HepG2 (cell line): ENCODE results near the gene ABCB6. TPM values are rescaled to one million over a fixed set of nuclear protein-coding genes. Genes with fewer than 3 reads are reported as not detected.
A peak's percentile ranks its signal among the peaks of the same experiment; 100 is the strongest.

Experiments used
- CENPT ChIP-seq: sonication (generic); formaldehyde crosslinking; IDR thresholded peaks from 2 replicates; pipeline ENCODE4 v1.8.0; 2022; ENCODE audit warnings: low read depth, mild to moderate bottlenecking, moderate library complexity, missing genetic modification reagents
- FIP1L1 ChIP-seq: fragments of 200-400 bp; formaldehyde crosslinking; IDR thresholded peaks from 2 replicates; pipeline ENCODE4 v1.6.1; 2018; ENCODE audit warnings: low read depth, mild to moderate bottlenecking, low read length, moderate library complexity, borderline replicate concordance; ENCODE audit not compliant: insufficient read depth
- GRHL1 ChIP-seq: sonication (generic); formaldehyde crosslinking; conservative IDR thresholded peaks from 2 replicates; pipeline ENCODE4 v1.8.0; 2022; ENCODE audit warnings: missing genetic modification reagents
- KDM5A ChIP-seq: fragments of 200-600 bp; sonication (generic); IDR thresholded peaks from 2 replicates; pipeline ENCODE4 v1.7.0; 2018; ENCODE audit warnings: antibody characterized with exemption, mild to moderate bottlenecking, low read length, borderline replicate concordance
- KLF16 ChIP-seq, 2 experiments: sonication (generic) in 1 of 2; formaldehyde crosslinking in 1 of 2; IDR thresholded peaks; 2 replicates each; pipeline versions ENCODE4 v1.6.1 to v1.8.0; 2016 to 2023; ENCODE audit warnings: missing genetic modification reagents in 2 of 2, missing compliant biosample characterization in 1 of 2
- MTF2 ChIP-seq: sonication (generic); formaldehyde crosslinking; IDR thresholded peaks from 2 replicates; pipeline ENCODE4 v1.5.0; 2020; ENCODE audit warnings: missing genetic modification reagents, borderline replicate concordance
- PHF5A ChIP-seq: IDR thresholded peaks from one replicate; pipeline ENCODE4 v1.6.1; 2018; ENCODE audit warnings: low read depth, missing genetic modification reagents; ENCODE audit not compliant: unreplicated experiment
- PRPF4 ChIP-seq: fragments of 200-400 bp; formaldehyde crosslinking; IDR thresholded peaks from 2 replicates; pipeline ENCODE4 v1.6.1; 2016; ENCODE audit warnings: low read length, low read depth; ENCODE audit not compliant: poor library complexity, severe bottlenecking
- REL ChIP-seq: sonication (generic); formaldehyde crosslinking; conservative IDR thresholded peaks from 2 replicates; pipeline ENCODE4 v1.8.0; 2022; ENCODE audit warnings: mild to moderate bottlenecking, missing genetic modification reagents, moderate library complexity
- RFX1 ChIP-seq: fragments of 450-650 bp; IDR thresholded peaks from 2 replicates; pipeline ENCODE4 v1.6.1; 2017
- SIN3A ChIP-seq: IDR thresholded peaks from 2 replicates; pipeline ENCODE4 v1.6.1; 2011; ENCODE audit warnings: low read depth, mild to moderate bottlenecking, control low read depth, low read length, borderline replicate concordance
- SP140L ChIP-seq: sonication (generic); formaldehyde crosslinking; IDR thresholded peaks from 2 replicates; pipeline ENCODE4 v1.4.0; 2020; ENCODE audit warnings: missing genetic modification reagents, borderline replicate concordance
- SSRP1 ChIP-seq: IDR thresholded peaks from 2 replicates; pipeline ENCODE4 v1.6.1; 2016; ENCODE audit warnings: control low read depth
- ZBTB21 ChIP-seq: sonication (generic); formaldehyde crosslinking; IDR thresholded peaks from 2 replicates; pipeline ENCODE4 v1.4.0; 2020; ENCODE audit warnings: missing genetic modification reagents
- ZBTB39 ChIP-seq: sonication (generic); formaldehyde crosslinking; IDR thresholded peaks from 2 replicates; pipeline ENCODE4 v1.5.0; 2020; ENCODE audit warnings: missing genetic modification reagents
- ZMYM2 ChIP-seq: sonication (generic); formaldehyde crosslinking; IDR thresholded peaks from 2 replicates; pipeline ENCODE4 v1.8.0; 2022; ENCODE audit warnings: mild to moderate bottlenecking, missing genetic modification reagents
- ZNF550 ChIP-seq: sonication (generic); formaldehyde crosslinking; IDR thresholded peaks from 2 replicates; pipeline ENCODE4 v1.4.0; 2020; ENCODE audit warnings: mild to moderate bottlenecking, missing genetic modification reagents, borderline replicate concordance
- ZNF598 ChIP-seq: sonication (generic); formaldehyde crosslinking; IDR thresholded peaks from 2 replicates; pipeline ENCODE4 v1.5.1; 2020; ENCODE audit warnings: mild to moderate bottlenecking, missing genetic modification reagents, borderline replicate concordance
- ZSCAN22 ChIP-seq: sonication (generic); formaldehyde crosslinking; IDR thresholded peaks from 2 replicates; pipeline ENCODE4 v1.4.0; 2020; ENCODE audit warnings: mild to moderate bottlenecking, missing genetic modification reagents
- polyA plus RNA-seq, 8 experiments: library from polyadenylated mRNA; depleted of rRNA in 3 of 8; stranded (reverse) in 7 of 8; unstranded in 1 of 8; fragments of >200 nt; fragmentation: Illumina TruSeq in 4 of 8; extraction: Trizol in 4 of 8; gene quantifications; 2 replicates each; pipeline versions ENCODE4 v1.2.1 to v1.2.3, GENCODE V29; 2011 to 2016; ENCODE audit warnings: low read depth in 4 of 8, missing spikeins in 1 of 8, mixed read lengths in 1 of 8; ENCODE audit not compliant: insufficient read depth in 1 of 8
- total RNA-seq, 5 experiments: library from RNA; depleted of rRNA; stranded (reverse); fragments of >200 nt; fragmentation: Illumina TruSeq; extraction: Trizol; gene quantifications; 2 replicates each; pipeline ENCODE4 v1.2.3, GENCODE V29; 2016; ENCODE audit warnings: low read depth in 1 of 5
- TF ChIP-seq, protein P1 (sequence below): IDR thresholded peaks from 2 replicates; pipeline ENCODE4 v1.6.1; 2018; ENCODE audit warnings: missing genetic modification reagents
- TF ChIP-seq, protein P2 (sequence below): sonication (generic); formaldehyde crosslinking; IDR thresholded peaks from 2 replicates; pipeline ENCODE4 v1.5.0; 2020; ENCODE audit warnings: mild to moderate bottlenecking, missing genetic modification reagents

The ABCB6 gene
- total and polyA plus RNA-seq, 2 of the 13 experiments (the other 11 are each of a cell fraction or from before 2014, with no cell fraction given), result 91.1 to 137 TPM

GRCh38 chr2:219177552-219178376 is 41.0 kb downstream of the ABCB6 start, which contains the start of gene RETREG2 (continued):
- TF ChIP-seq FIP1L1, result no peak
- TF ChIP-seq REL, result no peak; the same call in 1 of the 2 replicates
- no peak for TF ChIP-seq RFX1
- peak; percentile 53; the same call in 1 of the 2 replicates for TF ChIP-seq ZSCAN22 (CRISPR knock-in tag)
- TF ChIP-seq PHF5A (CRISPR knock-in tag), result no peak
- no peak for TF ChIP-seq SP140L (CRISPR knock-in tag)
- TF ChIP-seq CENPT (CRISPR knock-in tag), result peak; percentile 17; the same call in 1 of the 2 replicates
- peak; percentile 68; the same call in 1 of the 2 replicates for TF ChIP-seq KDM5A
- no peak for TF ChIP-seq ZBTB21 (CRISPR knock-in tag)
- peak; percentile 87; the same call in 1 of the 2 replicates for TF ChIP-seq SSRP1 (CRISPR knock-in tag)
- TF ChIP-seq ZBTB39 (CRISPR knock-in tag), result no peak
- TF ChIP-seq SIN3A, result peak; percentile 94; the same call in 1 of the 2 replicates
- no peak for TF ChIP-seq MTF2
- 0 out of 2 replicates have a peak, but pooled peaks have one; percentile 75 for TF ChIP-seq ZNF550 (CRISPR knock-in tag)
- TF ChIP-seq, protein P1, sequence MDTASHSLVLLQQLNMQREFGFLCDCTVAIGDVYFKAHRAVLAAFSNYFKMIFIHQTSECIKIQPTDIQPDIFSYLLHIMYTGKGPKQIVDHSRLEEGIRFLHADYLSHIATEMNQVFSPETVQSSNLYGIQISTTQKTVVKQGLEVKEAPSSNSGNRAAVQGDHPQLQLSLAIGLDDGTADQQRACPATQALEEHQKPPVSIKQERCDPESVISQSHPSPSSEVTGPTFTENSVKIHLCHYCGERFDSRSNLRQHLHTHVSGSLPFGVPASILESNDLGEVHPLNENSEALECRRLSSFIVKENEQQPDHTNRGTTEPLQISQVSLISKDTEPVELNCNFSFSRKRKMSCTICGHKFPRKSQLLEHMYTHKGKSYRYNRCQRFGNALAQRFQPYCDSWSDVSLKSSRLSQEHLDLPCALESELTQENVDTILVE (CRISPR knock-in tag), result no peak; the same call in 1 of the 2 replicates
- TF ChIP-seq, protein P2, sequence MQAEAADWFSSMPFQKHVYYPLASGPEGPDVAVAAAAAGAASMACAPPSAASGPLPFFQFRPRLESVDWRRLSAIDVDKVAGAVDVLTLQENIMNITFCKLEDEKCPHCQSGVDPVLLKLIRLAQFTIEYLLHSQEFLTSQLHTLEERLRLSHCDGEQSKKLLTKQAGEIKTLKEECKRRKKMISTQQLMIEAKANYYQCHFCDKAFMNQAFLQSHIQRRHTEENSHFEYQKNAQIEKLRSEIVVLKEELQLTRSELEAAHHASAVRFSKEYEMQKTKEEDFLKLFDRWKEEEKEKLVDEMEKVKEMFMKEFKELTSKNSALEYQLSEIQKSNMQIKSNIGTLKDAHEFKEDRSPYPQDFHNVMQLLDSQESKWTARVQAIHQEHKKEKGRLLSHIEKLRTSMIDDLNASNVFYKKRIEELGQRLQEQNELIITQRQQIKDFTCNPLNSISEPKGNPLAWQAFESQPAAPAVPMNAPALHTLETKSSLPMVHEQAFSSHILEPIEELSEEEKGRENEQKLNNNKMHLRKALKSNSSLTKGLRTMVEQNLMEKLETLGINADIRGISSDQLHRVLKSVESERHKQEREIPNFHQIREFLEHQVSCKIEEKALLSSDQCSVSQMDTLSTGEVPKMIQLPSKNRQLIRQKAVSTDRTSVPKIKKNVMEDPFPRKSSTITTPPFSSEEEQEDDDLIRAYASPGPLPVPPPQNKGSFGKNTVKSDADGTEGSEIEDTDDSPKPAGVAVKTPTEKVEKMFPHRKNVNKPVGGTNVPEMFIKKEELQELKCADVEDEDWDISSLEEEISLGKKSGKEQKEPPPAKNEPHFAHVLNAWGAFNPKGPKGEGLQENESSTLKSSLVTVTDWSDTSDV (CRISPR knock-in tag), result 0 out of 2 replicates have a peak, but pooled peaks have one; percentile 91
- TF ChIP-seq KLF16 (CRISPR knock-in tag; IDR thresholded peaks at IDR 0.05), result peak in 1 of 2 experiments; percentile 53; a peak in 1 of 4 replicates
- no peak for TF ChIP-seq GRHL1 (CRISPR knock-in tag)
- peak; percentile 81; the same call in 1 of the 2 replicates for TF ChIP-seq ZNF598 (CRISPR knock-in tag)
- no peak for TF ChIP-seq ZMYM2 (CRISPR knock-in tag)
- no peak for TF ChIP-seq PRPF4
